Activated CD4-positive, alpha-beta T cell treated with anti-CD3 and anti-CD28 coated beads, Interleukin-2, amount 10 ng/mL, durations not matched to agents 24 days and 14 days (primary cell): ENCODE results near the gene PRKAR2B. TPM values are rescaled to one million over a fixed set of nuclear protein-coding genes. Genes with fewer than 3 reads are reported as not detected.
"Not testable (repeated sequence)": the region's sequence is repeated elsewhere in the genome, so short reads cannot be mapped to it uniquely, and the experiment has no call there.

Source experiments
- DNase-seq: peaks from one replicate; pipeline ENCODE4 v3.0.0; 2022
- H3K27ac Mint-ChIP-seq: one replicate; pipeline ENCODE4 v1.8.0; 2022; ENCODE audit warnings: mild to moderate bottlenecking, mixed read lengths
- H3K27me3 Mint-ChIP-seq: one replicate; pipeline ENCODE4 v1.8.0; 2022; ENCODE audit warnings: mixed read lengths
- H3K36me3 Mint-ChIP-seq: one replicate; pipeline ENCODE4 v1.8.0; 2022; ENCODE audit warnings: low read depth, mild to moderate bottlenecking, mixed read lengths
- H3K4me1 Mint-ChIP-seq: one replicate; pipeline ENCODE4 v1.8.0; 2021; ENCODE audit warnings: mixed read lengths
- H3K4me3 Mint-ChIP-seq: one replicate; pipeline ENCODE4 v1.8.0; 2022; ENCODE audit warnings: mild to moderate bottlenecking, moderate library complexity, mixed read lengths
- H3K9me3 Mint-ChIP-seq: one replicate; pipeline ENCODE4 v1.8.0; 2021; ENCODE audit warnings: mixed read lengths
- intact Hi-C: fragments of 100-400 bp; cut with micrococcal nuclease; formaldehyde crosslinking; loops from one replicate; pipeline ENCODE4 v1.15.1; 2023
- total RNA-seq: library from RNA; stranded (reverse); gene quantifications from 2 replicates; pipeline ENCODE4 v1.2.3, GENCODE V29; 2022

The PRKAR2B gene
- total RNA-seq, 1 donor from 2014 or later: 0.77 TPM

DNA sequence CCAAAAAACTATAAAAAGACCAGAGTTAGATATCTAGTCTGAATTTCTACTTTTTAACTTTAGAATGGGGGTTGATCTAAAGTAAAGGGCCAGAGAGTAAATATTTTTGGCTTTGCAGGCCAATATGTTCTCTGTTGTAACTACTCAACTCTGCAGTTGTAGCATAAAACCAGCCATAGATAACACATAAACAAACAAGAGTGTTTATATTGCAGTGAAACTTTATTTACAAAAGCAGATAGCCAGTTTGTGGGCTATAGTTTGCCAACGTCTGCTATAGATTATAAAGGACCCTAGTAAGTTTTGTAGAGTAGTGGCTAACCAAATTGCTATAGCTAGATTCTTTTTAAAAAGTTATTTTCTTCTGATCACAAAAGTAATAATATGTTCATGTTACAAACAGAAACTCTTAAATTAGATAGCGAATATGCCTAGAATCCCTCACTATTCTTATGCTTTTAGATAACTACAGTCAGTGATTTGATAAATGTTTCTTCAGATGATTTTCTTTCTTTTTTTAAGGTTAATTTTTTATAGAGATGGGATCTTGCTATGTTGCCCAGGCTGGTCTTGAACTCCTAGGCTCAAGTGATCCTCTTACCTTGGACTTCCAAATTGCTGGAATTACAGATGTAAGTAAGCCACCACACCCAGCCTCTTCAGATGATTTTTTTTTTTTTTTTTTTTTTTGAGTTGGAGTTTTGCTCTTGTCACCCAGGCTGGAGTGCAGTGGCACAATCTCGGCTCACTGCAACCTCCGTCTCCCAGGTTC is 100.7 kb downstream of the PRKAR2B start:
- H3K27ac Mint-ChIP-seq: no peak overlapping the region
- H3K9me3 Mint-ChIP-seq: no peaks in the 10 kb centered on the region
- peaks cover 2% of the 10 kb centered on the region for H3K4me1 Mint-ChIP-seq
- intact Hi-C loops: no loop called here
- DNase-seq: no peak
- no peak overlapping the region for H3K4me3 Mint-ChIP-seq
- H3K36me3 Mint-ChIP-seq: no peaks in the 10 kb centered on the region
- peaks cover 4% of the 10 kb centered on the region for H3K27me3 Mint-ChIP-seq

- Mint-ChIP-seq H3K9me3 (no peaks in the 10 kb centered on the region), H3K27me3 (peaks cover 5% of the 10 kb centered on the region), H3K36me3 (no peaks in the 10 kb centered on the region), H3K27ac (no peak overlapping the region), H3K4me3 (no peak overlapping the region), H3K4me1 (peaks cover 5% of the 10 kb centered on the region)
- intact Hi-C loops: loop anchor here (2.0 kb wide), 1 partner anchor 577 kb away; no protein-coding TSS in a partner anchor
- DNase-seq: peak; percentile 76
Observed at GRCh38 chr7:107147464-107148393, 103.2 kb downstream of the PRKAR2B start.

GRCh38 chr7:107148721-107149120 is 104.2 kb downstream of the PRKAR2B start:
- Mint-ChIP-seq H3K27ac (no peak overlapping the region), H3K9me3 (no peaks in the 10 kb centered on the region), H3K4me1 (peaks cover 5% of the 10 kb centered on the region), H3K36me3 (no peaks in the 10 kb centered on the region), H3K27me3 (peaks cover 5% of the 10 kb centered on the region), H3K4me3 (no peak overlapping the region)
- no peak for DNase-seq
- intact Hi-C loops: no loop called here

DNA sequence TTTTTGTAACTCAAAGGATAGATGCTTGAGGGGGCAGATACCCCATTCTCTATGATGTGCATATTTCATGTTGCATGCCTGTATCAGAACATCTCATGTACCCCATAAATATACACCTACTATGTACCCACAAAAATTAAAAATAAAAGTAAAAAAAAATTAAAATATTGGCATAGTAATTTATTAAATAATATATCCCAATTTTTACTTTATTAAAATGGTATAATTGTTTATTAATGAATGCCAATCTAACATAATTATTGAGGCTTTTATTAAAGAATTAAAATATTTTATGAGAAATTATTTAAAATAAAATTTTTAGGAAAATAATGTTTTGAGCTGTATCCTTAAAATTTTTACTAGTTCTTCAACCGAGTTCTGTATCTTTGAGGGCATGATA is 105.4 kb downstream of the PRKAR2B start:
- Mint-ChIP-seq H3K36me3 (no peaks in the 10 kb centered on the region), H3K4me1 (peaks cover 5% of the 10 kb centered on the region), H3K9me3 (no peaks in the 10 kb centered on the region), H3K27ac (no peak overlapping the region), H3K4me3 (no peak overlapping the region), H3K27me3 (peaks cover 7% of the 10 kb centered on the region)
- no peak for DNase-seq
- intact Hi-C loops: loop anchor here (1.0 to 2.0 kb wide), 3 partner anchors 19 to 357 kb away; partner anchors contain the start of gene HBP1

GRCh38 chr7:107150375-107151073 is 106.0 kb downstream of the PRKAR2B start:
- H3K27ac Mint-ChIP-seq: no peak overlapping the region
- DNase-seq: peak; percentile 91
- no peak overlapping the region for H3K4me3 Mint-ChIP-seq
- no peaks in the 10 kb centered on the region for H3K9me3 Mint-ChIP-seq
- peaks cover 7% of the 10 kb centered on the region for H3K27me3 Mint-ChIP-seq
- intact Hi-C loops: loop anchor here (1.0 to 2.0 kb wide), 3 partner anchors 18 to 357 kb away; partner anchors contain the start of gene HBP1
- no peaks in the 10 kb centered on the region for H3K36me3 Mint-ChIP-seq
- H3K4me1 Mint-ChIP-seq: peaks cover 5% of the 10 kb centered on the region

DNA sequence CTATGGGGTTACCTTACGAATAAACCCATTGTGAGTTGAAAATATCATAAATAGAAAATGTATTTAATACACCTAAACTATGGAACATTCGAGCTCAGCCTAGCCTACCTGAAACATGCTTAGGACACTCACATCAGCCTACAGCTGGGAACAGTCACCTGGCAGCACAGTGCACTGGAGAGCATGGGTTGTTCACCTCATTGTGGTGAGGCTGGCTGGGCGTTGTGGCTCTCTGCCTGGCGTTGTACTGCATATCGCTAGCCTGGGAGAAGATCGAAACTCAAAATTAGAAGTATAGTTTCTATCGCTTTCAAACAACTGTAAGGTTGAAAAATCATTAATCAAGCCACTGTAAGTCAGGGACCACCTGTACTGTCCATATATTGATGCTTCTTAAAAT is 107.0 kb downstream of the PRKAR2B start:
- no peak for DNase-seq
- Mint-ChIP-seq H3K9me3 (no peaks in the 10 kb centered on the region), H3K36me3 (no peaks in the 10 kb centered on the region), H3K27ac (no peak overlapping the region), H3K27me3 (peaks cover 7% of the 10 kb centered on the region), H3K4me3 (no peak overlapping the region), H3K4me1 (peaks cover 5% of the 10 kb centered on the region)
- intact Hi-C loops: loop anchor here (2.0 kb wide), 1 partner anchor 17 kb away; the partner anchor contains the start of gene HBP1

GRCh38 chr7:107152011-107152410 is 107.5 kb downstream of the PRKAR2B start:
- Mint-ChIP-seq H3K4me1 (peaks cover 5% of the 10 kb centered on the region), H3K4me3 (no peak overlapping the region), H3K27ac (no peak overlapping the region), H3K36me3 (no peaks in the 10 kb centered on the region), H3K27me3 (peaks cover 11% of the 10 kb centered on the region), H3K9me3 (no peaks in the 10 kb centered on the region)
- DNase-seq: no peak
- intact Hi-C loops: no loop called here

DNA sequence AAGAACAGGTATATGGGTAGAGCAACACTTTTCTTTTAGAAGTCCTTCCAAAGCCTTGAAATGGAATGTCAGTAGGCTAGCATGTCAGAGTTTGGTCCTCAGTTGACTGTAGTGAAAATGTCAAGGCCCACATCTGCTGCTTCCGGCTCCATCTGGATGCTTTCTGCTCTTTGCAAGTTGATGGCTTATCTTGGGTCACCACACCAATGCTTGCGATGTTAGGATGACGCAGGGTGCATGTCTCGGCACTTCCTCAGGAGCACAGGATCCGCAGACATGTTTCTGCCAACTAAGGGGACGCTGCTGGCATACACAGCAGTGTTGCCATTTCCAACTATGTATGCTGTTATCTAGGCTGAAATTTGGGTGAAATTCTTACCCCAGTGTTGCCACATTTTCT is 110.3 kb downstream of the PRKAR2B start:
- intact Hi-C loops: no loop called here

GRCh38 chr7:107155726-107156125 is 111.2 kb downstream of the PRKAR2B start:
- H3K4me1 Mint-ChIP-seq, intact Hi-C loops: not testable (repeated sequence)

More for the DNA sequence above, 110.3 kb downstream of the PRKAR2B start:
- H3K4me1 Mint-ChIP-seq: peaks cover 3% of the 10 kb centered on the region
- H3K9me3 Mint-ChIP-seq: no peaks in the 10 kb centered on the region
- no peaks in the 10 kb centered on the region for H3K36me3 Mint-ChIP-seq
- no peak overlapping the region for H3K4me3 Mint-ChIP-seq
- peaks cover 20% of the 10 kb centered on the region for H3K27me3 Mint-ChIP-seq
- no peak for DNase-seq
- H3K27ac Mint-ChIP-seq: no peak overlapping the region

DNA sequence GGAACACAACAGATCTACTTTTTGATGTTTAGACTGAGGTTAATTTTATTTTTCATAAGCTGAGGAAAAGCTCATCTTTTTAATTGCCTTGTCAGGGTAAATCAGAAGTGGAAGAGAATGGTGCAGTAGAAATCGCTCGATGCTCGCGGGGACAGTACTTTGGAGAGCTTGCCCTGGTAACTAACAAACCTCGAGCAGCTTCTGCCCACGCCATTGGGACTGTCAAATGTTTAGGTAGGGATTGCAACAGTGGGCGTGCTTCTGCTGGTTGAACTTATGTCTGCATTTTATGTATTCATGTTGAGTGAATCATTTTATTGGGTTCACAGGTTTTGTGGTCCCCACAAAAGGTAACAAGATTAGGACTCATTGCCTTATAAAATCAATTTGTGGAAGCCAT is 112.6 kb downstream of the PRKAR2B start:
- Mint-ChIP-seq H3K36me3 (no peaks in the 10 kb centered on the region), H3K9me3 (no peaks in the 10 kb centered on the region), H3K4me1 (peaks cover under 1% of the 10 kb centered on the region), H3K27ac (no peak overlapping the region), H3K4me3 (no peak overlapping the region), H3K27me3 (peaks cover 17% of the 10 kb centered on the region)
- no peak for DNase-seq
- intact Hi-C loops: no loop called here

More at GRCh38 chr7:107155726-107156125, 111.2 kb downstream of the PRKAR2B start:
- not testable (repeated sequence) for H3K4me3 Mint-ChIP-seq, H3K27ac Mint-ChIP-seq, DNase-seq, H3K36me3 Mint-ChIP-seq, H3K9me3 Mint-ChIP-seq
- H3K27me3 Mint-ChIP-seq: peaks cover 20% of the 10 kb centered on the region

GRCh38 chr7:107158028-107158427 is 113.5 kb downstream of the PRKAR2B start:
- intact Hi-C loops: no loop called here
- DNase-seq: no peak
- Mint-ChIP-seq H3K4me3 (no peak overlapping the region), H3K27me3 (peaks cover 16% of the 10 kb centered on the region), H3K4me1 (no peaks in the 10 kb centered on the region), H3K9me3 (no peaks in the 10 kb centered on the region), H3K36me3 (no peaks in the 10 kb centered on the region), H3K27ac (no peak overlapping the region)

DNA sequence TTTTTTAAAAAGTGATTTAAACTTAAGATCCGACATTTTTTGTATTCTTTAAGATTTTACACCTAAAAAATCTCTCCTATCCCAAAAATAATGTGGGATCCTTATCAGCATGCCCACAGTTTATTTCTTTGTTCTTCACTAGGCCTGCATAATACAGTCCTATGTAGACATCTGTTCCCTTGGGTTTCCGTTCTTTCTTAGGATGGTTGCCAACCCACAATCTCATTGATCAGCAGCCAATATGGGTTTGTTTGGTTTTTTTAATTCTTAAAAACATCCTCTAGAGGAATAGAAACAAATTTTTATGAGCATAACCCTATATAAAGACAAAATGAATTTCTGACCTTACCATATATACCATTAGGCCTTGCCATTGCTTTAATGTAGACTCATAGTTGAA is 115.9 kb downstream of the PRKAR2B start:
- no peaks in the 10 kb centered on the region for H3K36me3 Mint-ChIP-seq
- no peak overlapping the region for H3K27ac Mint-ChIP-seq
- H3K4me3 Mint-ChIP-seq: no peak overlapping the region
- DNase-seq: no peak
- H3K27me3 Mint-ChIP-seq: peaks cover 21% of the 10 kb centered on the region
- no peaks in the 10 kb centered on the region for H3K4me1 Mint-ChIP-seq
- intact Hi-C loops: no loop called here
- no peaks in the 10 kb centered on the region for H3K9me3 Mint-ChIP-seq

DNA sequence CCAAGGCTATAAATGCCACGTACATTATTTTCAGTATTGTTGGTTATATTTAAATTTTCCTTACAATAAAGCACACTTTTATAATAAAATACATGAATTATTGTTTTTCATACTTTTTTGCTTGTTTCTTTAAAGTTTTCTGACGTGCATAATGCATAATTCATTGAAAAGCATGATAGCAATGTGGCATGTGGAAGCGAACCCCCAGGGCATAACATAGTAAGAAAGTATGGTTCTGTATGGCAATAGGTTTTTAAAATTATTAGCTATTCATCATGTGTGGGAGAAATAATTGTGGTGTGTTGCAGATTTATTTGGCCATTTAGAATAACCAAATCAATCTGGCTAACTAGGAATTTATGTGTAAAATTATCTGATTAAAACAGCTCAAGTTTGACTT is 116.9 kb downstream of the PRKAR2B start:
- no peak overlapping the region for H3K27ac Mint-ChIP-seq
- intact Hi-C loops: no loop called here
- H3K27me3 Mint-ChIP-seq: peaks cover 27% of the 10 kb centered on the region
- H3K36me3 Mint-ChIP-seq: no peaks in the 10 kb centered on the region
- no peak for DNase-seq
- H3K4me1 Mint-ChIP-seq: no peaks in the 10 kb centered on the region
- no peak overlapping the region for H3K4me3 Mint-ChIP-seq
- no peaks in the 10 kb centered on the region for H3K9me3 Mint-ChIP-seq
